ENCODE results near the gene PLEKHH2.

The PLEKHH2 gene

DNA sequence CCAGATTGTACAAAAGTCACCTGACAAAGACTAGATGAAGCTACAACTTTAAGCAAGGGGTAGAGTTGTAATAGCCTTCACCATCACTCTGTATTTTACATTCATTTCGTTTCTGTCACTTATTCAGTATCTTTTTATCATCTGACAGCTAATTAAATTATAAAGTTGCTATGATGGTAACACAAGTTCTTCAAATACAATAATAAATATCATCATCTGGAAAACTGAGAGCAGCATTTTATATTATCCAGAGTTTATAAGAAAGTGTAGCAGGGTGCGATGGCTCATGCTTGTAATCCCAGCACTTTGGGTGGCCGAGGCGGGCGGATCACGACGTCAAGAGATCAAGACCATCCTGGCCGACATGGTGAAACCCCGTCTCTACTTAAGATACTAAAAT is 157.9 kb downstream of the PLEKHH2 start:
- DNase-seq (ENCODE audit: insufficient read length, low spot score) (no peak), FAIRE-seq (no peak)
- no peak for TF ChIP-seq CTCF (IDR thresholded peaks at IDR 0.05; ENCODE audit: insufficient read depth, missing control alignments)

- DNase-seq (ENCODE audit: insufficient read length, low spot score) (no peak), FAIRE-seq (no peak)
- TF ChIP-seq CTCF (IDR thresholded peaks at IDR 0.05; ENCODE audit: insufficient read depth, missing control alignments) = no peak
Measured at GRCh38 chr2:43796206-43796605, 159.1 kb downstream of the PLEKHH2 start.

DNA sequence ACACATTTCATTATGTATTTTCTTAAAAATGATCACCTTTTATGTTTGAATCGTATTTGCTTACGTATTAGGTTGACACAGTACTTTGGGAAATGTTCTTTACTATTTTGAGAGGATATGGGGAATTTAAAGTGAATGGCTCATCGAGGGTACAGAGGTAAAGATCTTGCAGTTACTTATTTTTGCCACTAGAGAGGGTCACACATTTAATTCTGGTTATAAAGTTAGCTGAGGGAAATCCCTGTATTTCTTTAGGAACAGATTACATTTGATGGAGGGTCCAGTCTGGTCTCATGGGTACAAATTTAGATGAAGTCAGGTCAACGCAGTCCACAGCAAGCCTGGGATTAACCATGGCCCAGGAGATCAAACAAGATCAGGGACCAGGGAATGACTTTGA is 161.2 kb downstream of the PLEKHH2 start:
- FAIRE-seq (no peak), DNase-seq (ENCODE audit: insufficient read length, low spot score) (no peak)
- peak; percentile 18 for TF ChIP-seq CTCF (IDR thresholded peaks at IDR 0.05; ENCODE audit: insufficient read depth, missing control alignments)

DNA sequence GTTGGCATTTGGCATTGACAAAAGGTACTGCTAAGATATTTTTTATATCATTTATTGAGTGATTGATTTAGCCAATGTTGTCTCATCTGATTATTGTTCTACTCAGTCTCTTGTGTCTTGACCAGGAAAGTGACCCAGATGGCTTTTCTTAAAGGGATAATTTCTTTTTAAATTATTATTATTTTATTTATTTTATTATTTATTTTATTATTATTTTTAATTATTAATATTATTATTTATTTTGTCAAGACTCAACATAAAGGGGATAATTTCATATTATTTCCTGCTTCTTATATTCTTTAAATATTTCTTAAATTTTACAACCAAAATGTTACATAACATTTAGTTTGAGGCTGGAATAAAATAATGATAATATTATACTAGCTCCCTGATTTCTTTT is 163.8 kb downstream of the PLEKHH2 start:
- FAIRE-seq = no peak
- DNase-seq (ENCODE audit: insufficient read length, low spot score) = no peak
- no peak for TF ChIP-seq CTCF (IDR thresholded peaks at IDR 0.05; ENCODE audit: insufficient read depth, missing control alignments)

DNA sequence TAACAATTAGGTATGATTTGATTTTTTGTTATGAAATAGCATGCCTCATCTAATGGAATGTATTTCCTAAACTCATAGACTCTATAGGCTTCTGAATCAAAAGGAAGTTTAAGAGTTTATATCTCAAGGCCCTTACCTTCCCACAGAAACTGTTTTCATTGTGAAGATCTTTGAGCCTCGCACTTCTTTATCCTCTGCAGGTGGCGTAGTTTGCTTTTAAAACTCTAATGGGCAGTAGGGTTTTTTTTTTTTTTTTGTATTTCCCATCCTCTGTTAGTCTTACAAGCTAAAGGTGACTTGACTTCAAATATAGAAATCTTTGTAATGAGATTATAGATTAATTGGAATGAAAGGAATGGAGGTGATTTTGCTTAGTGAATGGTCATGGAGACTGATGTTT is 165.1 kb downstream of the PLEKHH2 start:
- FAIRE-seq (no peak), DNase-seq (ENCODE audit: insufficient read length, low spot score) (no peak)
- no peak for TF ChIP-seq CTCF (IDR thresholded peaks at IDR 0.05; ENCODE audit: insufficient read depth, missing control alignments)

- TF ChIP-seq CTCF (IDR thresholded peaks at IDR 0.05; ENCODE audit: insufficient read depth, missing control alignments) = no peak
- DNase-seq (ENCODE audit: insufficient read length, low spot score) = no peak
- FAIRE-seq = no peak
Measured at GRCh38 chr2:43803113-43803512, 166.1 kb downstream of the PLEKHH2 start.

DNA sequence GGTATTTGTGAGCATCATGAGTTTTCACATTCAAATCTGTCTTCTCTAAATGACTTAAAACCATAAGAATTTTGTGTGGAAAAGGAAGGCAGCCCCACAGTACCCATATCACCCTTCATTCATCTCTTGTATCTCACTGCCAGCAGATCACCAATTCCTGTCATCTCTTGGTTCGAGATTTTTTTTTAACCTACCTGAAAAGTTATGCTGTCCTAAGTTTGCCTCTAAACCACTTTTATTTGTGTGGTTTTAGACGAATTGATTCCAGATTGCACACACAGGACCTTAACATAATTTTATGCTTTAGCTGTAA is 169.6 kb downstream of the PLEKHH2 start:
- DNase-seq (ENCODE audit: insufficient read length, low spot score) (no peak), FAIRE-seq (no peak)
- TF ChIP-seq CTCF (IDR thresholded peaks at IDR 0.05; ENCODE audit: insufficient read depth, missing control alignments) = no peak
